ENCODE data around the gene INTS6. TPM values are rescaled to one million over a fixed set of nuclear protein-coding genes. Genes with fewer than 3 reads are reported as not detected.

Gene INTS6
- total and polyA plus RNA-seq, 8 donors = 10.9 to 44.8 (median 27.2) TPM

GRCh38 chr13:51444922-51445321, 7.9 kb downstream of the INTS6 start:
- intact Hi-C loops (cut with DNase I) = loop anchor here in 1 of 3 donors (10.0 kb wide), 1 partner anchor 350 kb away; no protein-coding TSS in a partner anchor
- ATAC-seq (peak in 1 of 4 donors; percentile 32), FAIRE-seq (peak; percentile 32), DNase-seq (no peak)
- H3K4me3 ChIP-seq = no peak overlapping the region
- H3K36me3 ChIP-seq = peaks cover 0 to 3% (median 0%) of the 10 kb centered on the region in 3 donors
- H3K9me3 ChIP-seq = no peaks in the 10 kb centered on the region
- no peak overlapping the region for H3K27ac ChIP-seq
- TF ChIP-seq, protein P1, sequence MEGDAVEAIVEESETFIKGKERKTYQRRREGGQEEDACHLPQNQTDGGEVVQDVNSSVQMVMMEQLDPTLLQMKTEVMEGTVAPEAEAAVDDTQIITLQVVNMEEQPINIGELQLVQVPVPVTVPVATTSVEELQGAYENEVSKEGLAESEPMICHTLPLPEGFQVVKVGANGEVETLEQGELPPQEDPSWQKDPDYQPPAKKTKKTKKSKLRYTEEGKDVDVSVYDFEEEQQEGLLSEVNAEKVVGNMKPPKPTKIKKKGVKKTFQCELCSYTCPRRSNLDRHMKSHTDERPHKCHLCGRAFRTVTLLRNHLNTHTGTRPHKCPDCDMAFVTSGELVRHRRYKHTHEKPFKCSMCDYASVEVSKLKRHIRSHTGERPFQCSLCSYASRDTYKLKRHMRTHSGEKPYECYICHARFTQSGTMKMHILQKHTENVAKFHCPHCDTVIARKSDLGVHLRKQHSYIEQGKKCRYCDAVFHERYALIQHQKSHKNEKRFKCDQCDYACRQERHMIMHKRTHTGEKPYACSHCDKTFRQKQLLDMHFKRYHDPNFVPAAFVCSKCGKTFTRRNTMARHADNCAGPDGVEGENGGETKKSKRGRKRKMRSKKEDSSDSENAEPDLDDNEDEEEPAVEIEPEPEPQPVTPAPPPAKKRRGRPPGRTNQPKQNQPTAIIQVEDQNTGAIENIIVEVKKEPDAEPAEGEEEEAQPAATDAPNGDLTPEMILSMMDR (IDR thresholded peaks at IDR 0.05) = no peak
- peaks cover 5 to 12% (median 7%) of the 10 kb centered on the region in 3 donors for H3K4me1 ChIP-seq
- no peaks in the 10 kb centered on the region for H3K27me3 ChIP-seq
- WGBS, 2 donors = 34 to 56% methylated on average over 1 of the region's 1 CpG

DNA sequence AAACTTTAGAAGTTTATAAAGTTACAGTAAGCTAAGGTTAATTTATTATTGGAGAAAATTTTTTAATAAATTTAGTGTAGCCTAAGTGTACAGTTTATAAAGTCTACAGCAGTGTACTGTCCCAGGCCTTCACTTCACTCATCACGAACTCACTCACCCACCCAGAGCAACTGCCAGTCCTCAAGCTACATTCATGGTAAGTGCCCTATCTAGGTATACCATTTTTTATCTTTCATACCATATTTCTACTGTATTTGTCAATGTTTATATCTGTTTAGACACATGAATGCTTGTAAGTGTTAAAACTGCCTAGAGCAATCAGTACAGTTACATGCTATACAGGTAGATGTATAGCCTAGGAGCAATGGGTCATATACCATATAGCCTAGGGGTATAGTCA, 12.5 kb downstream of the INTS6 start:
- no peaks in the 10 kb centered on the region for H3K36me3 ChIP-seq
- DNase-seq (no peak), ATAC-seq (no peak), FAIRE-seq (no peak)
- H3K4me3 ChIP-seq = no peak overlapping the region
- intact Hi-C loops (cut with DNase I) = loop anchor here in 1 of 3 donors (10.0 kb wide), 1 partner anchor 354 kb away; no protein-coding TSS in a partner anchor
- TF ChIP-seq, protein P1 (IDR thresholded peaks at IDR 0.05) = no peak
- no peaks in the 10 kb centered on the region for H3K9me3 ChIP-seq
- H3K27me3 ChIP-seq = no peaks in the 10 kb centered on the region
- 89 to 97% methylated on average over 1 of the region's 1 CpG for WGBS, 2 donors
- no peak overlapping the region for H3K27ac ChIP-seq
- peaks cover 15 to 25% (median 15%) of the 10 kb centered on the region in 3 donors for H3K4me1 ChIP-seq

GRCh38 chr13:51437550-51438127, 15.2 kb downstream of the INTS6 start:
- TF ChIP-seq, protein P1 (IDR thresholded peaks at IDR 0.05) = no peak
- ATAC-seq (peak in 1 of 4 donors; percentile 30), DNase-seq (no peak), FAIRE-seq (no peak)
- intact Hi-C loops (cut with DNase I) = loop anchor here in 2 of 3 donors (10.0 kb wide), 2 partner anchors 157 to 357 kb away; no protein-coding TSS in a partner anchor
- Histone ChIP-seq H3K27me3 (no peaks in the 10 kb centered on the region), H3K4me1 (peaks cover 19 to 29% (median 20%) of the 10 kb centered on the region in 3 donors), H3K27ac (peak overlapping the region in 1 of 4 donors; percentile 1), H3K36me3 (no peaks in the 10 kb centered on the region), H3K4me3 (no peak overlapping the region), H3K9me3 (no peaks in the 10 kb centered on the region)
- 62 to 65% methylated on average over 4 of the region's 4 CpGs for WGBS, 2 donors

GRCh38 chr13:51435002-51435578, 17.7 kb downstream of the INTS6 start:
- Histone ChIP-seq H3K4me3 (no peak overlapping the region), H3K9me3 (no peaks in the 10 kb centered on the region), H3K36me3 (no peaks in the 10 kb centered on the region), H3K27ac (no peak overlapping the region), H3K27me3 (no peaks in the 10 kb centered on the region), H3K4me1 (peaks cover 19 to 29% (median 20%) of the 10 kb centered on the region in 3 donors)
- DNase-seq = no peak
- intact Hi-C loops (cut with DNase I) = loop anchor here in 2 of 3 donors (10.0 kb wide), 2 partner anchors 160 to 360 kb away; no protein-coding TSS in a partner anchor
- FAIRE-seq = peak; percentile 89
- TF ChIP-seq, protein P1 (IDR thresholded peaks at IDR 0.05) = peak in 3 of 4 donors; percentile 26 to 35 (median 32)
- WGBS, 2 donors = 2% methylated on average over 1 of the region's 1 CpG
- peak; percentile 39 to 69 (median 56) for ATAC-seq

Measured in pancreas (tissue), 10 donors.